H4 (cell line): ENCODE data around the gene EBF3. TPM values are rescaled to one million over a fixed set of nuclear protein-coding genes. Genes with fewer than 3 reads are reported as not detected.

Experiments
- DNase-seq: peaks from one replicate; pipeline ENCODE4 v3.0.0-alpha.2; 2015; ENCODE audit warnings: low spot score
- total RNA-seq: library from RNA; depleted of rRNA; stranded (reverse); fragments of >200 nt; shearing (Covaris generic); gene quantifications from 2 replicates; pipeline ENCODE4 v1.2.3, GENCODE V29; 2014

Gene EBF3
- total RNA-seq, 1 experiment from 2014 or later: 0.33 TPM

DNA sequence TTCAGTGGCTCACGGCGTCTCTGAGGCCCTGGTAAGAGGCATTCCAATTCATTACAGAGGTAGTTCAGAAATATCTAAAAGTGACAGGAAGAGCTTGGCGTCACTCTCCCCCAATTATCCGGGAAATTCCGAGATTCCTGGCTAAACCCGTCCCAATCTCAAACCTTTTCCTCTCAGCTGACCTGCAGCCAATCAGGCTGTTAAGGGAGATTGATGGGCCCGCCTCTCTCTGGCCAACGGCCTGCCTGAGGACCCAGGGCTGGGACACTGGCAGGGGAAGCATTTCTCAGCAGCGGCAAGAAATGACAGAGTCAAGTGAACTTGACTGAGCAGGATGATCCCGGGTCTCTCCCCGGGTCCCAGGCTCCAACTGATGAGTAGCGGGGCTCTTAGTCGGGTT lies 72.3 kb downstream of the EBF3 start:
- DNase-seq: no peak

DNA sequence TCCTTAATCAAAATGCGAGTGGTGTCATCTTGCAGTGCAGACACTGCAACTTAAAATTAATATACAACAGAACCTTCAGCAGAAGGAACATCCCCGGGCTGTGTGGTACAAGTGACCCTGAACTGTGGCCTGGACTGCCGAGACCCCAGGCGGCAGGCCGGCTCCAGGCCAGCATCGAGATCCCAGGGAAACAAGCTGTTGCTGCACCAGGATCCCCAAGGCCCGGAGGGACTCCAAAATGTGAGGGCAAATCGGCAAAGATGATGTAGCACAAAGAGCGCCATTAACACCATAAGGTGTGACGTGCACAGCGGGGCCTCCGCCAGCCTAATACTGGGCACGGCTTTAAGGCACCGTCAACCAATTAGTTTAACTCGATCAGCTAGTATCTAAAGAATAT lies 73.9 kb downstream of the EBF3 start:
- no peak for DNase-seq

DNA sequence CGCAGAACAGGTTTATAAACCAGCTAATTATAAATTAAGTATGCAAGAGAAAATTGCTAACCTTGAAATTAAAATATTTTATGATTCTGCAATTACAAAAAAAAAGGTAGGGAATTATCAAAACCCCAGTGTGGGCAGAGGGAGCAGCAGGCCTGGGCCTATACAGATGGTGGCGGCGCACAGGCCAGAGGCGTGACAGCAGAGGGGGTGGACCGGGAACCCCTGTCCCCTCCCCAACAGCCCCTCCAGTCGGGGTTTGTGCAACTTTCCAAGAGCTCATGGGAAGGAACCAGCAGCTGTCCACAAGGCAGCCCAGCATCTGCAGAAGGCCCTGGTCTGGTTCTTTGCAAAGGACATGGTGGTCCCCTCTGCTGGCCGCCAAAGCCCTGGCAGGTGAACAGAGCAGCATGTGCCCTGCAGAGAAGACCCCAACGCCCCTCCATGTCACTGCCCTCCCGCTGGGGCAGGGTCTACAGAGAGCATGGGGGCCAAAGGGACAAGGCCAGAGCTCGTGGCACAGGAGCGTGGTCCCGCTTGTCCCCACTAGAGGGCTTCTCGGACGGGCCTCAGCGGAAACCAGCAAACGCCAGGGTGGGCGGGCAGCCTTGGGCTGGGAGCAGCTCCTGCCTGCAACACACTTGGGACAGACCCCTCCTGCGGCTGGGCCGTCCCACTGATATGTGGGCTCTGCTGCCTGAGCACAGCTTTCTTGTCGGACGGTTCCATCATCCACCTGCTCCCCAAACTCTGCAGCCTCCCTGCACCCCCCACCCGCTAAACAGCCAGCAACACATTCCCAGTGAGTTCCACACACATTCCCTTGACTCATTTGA lies 75.1 kb downstream of the EBF3 start:
- no peak for DNase-seq

DNA sequence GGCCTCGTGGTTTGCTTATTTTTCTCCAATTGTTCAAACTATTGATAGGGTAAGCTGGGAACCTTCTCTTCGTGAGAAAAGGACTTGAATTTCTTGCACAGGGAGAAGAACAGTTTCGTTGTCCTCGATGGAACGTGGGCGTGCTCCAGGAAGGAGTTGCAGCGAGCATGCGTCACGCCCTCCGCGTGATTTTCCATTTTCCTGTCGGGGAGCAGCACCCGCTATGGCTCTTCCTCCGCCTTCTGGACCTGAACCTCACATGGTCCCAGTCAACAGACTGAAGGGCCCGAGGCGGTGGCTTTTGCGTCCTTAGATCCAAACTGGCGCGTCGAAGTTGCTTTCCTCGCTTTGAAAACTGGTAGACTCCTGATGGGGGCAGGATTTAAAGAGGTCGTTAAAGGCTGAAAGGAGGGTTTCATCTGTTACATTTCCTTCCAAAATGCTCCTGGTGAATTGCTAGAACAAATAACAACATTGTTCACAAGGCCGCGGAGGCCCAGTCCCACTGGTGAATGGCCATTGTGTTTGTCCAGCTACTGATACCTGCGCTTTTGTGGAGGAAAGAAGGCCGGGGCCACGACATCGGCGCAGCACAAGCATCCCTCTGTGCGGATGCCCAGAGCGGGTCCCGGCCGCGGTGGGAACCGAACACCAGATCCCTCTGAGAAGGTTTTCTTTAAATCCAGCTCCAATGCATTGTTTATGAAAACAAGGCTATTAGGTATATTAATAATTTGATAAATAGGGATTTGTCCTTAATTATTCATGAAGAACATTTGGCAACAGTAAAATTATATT lies 75.9 kb downstream of the EBF3 start:
- DNase-seq: no peak

DNA sequence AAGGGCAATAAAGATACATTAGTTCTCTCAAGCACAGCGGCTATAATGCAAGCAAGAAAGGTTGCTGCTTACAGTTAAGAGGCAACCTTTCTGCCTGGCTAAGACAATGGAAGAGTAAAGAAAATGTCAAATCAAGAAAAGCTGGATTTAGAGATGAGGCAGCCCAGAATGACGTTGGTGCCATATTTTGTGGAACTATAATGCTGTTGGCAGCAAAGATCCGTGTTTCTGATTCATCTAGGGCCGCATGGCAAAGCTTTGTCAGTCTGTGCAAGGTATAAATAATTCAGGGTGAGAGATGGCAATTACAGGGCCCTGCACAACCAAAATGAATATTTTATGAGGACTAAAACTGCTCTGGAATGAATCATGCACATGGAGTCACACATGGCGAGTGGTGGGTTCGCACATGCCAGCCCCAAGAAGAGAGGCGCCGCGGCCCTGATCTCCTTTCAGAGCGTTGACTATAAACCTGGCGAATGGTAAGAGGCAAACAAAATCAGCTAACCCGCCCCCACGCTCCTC lies 76.6 kb downstream of the EBF3 start:
- DNase-seq: no peak

DNA sequence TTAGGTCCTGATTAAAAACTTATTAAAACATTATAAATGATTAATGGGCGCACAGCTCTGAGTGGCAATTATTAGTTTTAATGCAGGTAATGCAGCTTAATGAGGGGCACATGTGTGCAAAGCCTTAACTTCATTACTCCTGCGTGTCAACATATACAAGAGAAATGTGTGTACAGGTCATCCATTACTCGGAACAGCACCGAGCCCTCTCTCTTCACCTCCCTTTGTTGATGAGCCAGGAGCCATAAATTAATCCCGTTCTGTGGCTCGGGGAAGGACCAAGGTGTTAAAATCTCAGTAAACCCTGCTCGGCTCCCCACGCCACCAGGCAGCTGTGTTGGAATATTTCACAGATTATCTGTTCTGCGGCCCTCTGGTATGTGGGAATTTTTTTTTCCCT lies 77.8 kb downstream of the EBF3 start:
- DNase-seq: no peak

DNA sequence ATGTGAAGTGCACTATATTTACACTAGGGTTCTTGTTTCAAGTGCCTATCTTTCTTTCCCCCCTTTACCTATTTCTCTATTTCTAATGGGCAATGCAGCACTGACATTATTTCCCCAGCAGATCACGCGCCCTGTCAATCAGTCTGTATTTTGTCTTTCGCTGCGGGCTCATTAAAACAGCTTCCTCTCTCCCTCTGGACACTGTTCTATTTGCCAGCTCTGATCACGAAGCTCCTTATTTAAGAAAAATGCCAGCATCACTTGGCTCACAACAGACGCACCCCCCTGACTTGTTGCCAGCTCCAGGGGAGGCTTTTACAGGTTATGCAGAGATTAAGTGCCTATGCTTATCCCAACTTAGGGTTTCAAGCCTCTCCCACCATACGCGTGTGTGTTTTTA lies 78.5 kb downstream of the EBF3 start:
- DNase-seq: no peak

DNA sequence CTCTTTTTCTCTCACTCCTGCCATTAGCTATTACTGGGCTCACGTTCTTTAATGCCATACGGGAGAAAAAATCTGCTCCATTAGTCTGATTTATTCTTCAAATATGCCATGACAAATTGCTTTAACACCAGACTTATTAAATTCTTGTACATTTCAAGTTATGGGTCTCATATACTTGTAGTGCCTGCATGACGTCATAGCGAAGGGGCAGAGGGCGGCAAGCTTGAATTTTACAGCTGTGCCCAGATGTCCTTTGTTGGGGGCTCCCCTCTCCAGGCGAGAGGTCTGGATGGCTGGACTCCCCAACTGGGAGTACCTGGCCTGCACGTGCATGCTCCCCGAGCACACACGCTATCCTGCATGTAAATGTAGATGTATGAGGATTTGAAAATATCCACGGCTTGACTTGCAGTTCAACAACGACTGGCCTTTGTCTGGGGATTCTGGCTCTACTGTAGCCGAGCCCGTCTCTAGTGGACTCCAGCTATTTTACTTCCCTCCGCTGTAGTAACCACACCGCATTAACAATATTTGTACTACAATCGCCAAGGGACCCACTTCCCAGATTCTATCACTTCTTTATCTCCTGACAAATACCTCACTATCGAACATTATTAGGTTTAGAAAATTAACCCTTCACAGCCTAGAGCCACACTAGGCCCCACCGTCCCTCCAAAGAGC lies 79.5 kb downstream of the EBF3 start:
- DNase-seq: no peak

DNA sequence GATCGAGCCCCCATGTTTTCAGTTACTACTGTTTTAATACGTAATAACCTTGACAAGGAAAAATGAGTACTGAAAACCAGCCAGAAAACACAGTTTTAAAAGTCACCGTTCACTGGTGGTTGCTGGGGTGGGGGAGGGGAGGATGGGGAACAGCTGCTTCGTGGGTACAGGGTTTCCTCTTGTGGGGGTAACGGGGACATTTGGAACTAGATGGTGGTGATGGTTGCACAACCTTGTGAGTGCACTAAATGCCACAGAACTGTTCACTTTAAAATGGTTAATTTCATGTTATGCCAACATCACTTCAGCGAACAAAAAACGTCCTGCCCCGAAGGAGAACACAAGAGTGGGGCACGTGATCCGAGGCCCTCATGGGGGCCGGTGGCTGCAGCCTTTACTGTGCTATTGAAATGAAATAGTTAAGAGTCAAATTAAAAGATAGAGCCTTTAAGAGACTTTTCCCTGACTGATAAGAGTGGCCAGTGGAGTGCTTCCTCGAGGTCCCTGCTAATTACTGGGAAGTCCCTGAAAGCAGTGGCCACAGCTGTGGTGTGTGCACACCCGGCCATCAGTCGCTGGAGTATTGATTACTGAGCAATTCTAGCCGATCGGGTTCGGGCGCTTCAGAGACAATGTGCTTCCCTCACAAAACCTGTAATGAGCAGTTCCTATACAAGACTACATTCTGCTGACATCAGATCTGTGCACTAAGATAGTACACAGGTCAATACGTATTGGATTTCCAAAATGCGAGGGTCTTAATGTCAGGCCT lies 80.3 kb downstream of the EBF3 start:
- no peak for DNase-seq

DNA sequence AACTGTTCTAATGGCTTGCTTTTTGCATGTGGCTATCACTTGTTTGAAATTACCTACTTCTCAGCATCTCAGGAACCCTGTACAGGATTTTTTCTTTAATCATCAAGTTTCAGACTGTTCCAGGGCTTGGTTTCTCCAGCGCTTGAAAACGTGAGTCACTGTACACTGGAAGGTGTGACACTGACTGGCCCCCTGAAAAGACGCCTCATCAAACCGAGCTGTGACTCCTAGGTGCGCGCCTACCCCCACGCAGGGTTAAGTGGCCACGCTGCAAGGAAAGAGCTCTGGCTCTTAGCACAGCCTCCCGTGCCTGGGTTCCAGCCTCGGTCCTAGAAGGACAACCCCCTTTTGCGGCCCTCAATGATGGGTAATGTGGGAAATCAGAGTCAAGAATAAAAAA lies 81.0 kb downstream of the EBF3 start:
- DNase-seq: no peak

DNA sequence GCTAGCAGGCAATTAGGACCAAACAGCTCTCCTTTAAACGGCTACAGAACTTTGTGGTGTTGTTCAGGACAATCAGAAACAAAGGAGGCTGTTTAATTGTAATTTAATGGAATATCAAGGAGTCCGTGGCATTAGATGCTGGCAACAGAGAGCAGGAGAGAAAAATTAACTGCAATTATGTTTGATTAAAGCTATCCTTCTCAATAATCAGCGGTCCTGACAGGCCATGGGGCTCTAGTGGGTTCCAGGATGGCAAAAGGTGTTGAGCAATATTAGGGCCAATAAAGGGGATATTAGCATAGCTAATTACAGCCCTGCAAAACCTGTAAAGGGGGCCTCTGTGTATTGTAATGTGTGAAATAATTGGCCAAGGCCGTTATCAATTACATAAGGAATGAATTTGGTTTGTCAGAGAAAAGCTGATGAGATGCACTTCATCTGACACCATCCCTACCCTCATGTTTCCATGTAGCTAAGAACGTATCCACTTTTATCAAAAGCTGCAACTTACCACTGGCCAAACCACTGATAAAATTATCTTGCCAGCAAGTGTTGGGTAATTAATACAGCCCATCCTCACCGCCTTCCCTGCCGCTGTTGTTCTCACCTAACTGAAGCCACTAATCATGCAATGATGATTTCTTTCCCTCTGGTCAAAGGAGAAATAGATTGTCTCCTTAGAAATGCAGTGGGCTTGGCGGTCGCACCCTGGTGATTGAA lies 81.6 kb downstream of the EBF3 start:
- DNase-seq: no peak

DNA sequence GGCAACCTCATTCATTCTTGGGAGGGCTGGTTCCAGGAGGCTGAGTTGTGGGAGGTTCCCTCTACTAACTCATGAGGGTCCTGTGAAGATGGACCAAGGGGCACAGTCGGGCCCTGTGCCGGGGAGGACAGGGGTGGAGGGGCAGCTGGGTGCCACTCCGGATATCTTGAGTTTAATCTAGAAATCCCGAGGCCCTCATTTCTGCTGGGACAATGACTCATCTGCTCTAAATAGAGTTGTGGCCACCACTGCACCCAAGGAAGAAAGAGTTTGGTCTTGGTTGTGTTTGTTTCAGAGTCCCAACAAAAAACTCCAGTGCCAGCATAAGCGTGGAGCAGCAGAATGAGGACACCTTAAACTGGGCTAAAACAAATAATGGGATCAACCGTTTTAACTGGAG lies 82.4 kb downstream of the EBF3 start:
- no peak for DNase-seq

DNA sequence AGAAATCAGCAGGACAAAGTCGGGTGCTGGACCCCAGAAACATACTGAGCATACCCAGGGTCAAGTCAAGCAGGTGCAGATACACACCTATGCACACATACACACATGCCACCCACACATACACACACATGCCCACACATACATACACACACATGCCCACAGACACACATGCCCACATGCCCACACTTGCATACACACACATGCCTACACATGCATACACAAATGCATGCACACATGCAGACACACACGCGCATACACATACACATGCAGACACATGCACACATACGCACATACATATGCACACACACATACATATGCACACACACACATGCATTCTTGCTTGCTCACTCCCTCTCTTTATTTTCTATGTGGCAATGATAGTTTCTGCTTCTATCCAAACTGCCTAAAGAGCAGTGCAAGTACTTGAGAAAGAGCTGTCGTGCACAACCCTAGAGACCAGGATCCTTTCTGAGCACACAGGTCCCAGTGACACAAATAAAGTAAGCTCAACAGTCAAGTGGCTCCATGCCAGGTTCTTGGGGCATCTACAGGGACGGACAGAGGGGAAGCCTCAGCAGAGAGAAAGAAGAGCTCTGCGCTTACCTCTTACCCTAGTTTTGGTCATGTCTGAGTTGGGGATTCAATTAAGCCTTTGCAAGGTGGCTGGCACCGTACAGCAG lies 83.7 kb downstream of the EBF3 start:
- DNase-seq: no peak

DNA sequence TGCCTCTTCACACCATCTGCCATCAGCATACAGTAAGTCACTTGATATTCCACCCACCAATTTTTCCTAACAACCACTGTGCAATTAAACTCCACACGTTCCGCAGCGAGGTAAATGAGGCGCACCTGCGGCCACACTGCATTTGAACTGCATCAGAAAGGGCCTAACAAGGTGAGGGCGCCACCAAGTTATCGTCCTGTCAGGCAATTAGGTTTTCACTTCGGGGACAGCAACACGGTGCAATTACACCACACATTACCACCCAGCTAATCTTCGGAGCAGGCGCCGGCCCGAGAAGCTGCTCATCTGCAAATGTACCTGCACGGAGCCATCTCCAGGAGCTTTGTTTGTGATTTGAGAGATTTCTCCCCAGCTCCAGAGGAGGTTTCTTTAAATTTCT lies 84.4 kb downstream of the EBF3 start:
- DNase-seq: no peak

DNA sequence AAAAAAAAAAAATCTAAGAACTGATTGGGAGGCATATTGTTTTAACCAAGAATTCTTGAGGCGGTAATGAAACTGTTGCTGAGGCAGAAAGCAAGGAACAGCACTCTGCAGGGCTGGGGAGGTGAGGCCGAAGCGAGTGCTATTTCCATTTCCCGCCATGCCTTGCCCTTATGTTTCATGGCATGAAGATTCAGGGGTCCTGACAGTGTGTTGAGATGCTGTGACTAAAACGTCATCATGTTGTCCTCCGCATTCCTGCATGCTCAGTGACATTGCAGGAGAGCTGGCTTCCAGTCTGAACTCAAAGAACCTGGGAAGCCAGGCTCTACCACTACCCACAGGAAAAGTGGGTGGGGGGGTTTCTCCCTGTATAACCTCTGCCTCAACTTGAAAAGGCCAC lies 85.2 kb downstream of the EBF3 start:
- no peak for DNase-seq

DNA sequence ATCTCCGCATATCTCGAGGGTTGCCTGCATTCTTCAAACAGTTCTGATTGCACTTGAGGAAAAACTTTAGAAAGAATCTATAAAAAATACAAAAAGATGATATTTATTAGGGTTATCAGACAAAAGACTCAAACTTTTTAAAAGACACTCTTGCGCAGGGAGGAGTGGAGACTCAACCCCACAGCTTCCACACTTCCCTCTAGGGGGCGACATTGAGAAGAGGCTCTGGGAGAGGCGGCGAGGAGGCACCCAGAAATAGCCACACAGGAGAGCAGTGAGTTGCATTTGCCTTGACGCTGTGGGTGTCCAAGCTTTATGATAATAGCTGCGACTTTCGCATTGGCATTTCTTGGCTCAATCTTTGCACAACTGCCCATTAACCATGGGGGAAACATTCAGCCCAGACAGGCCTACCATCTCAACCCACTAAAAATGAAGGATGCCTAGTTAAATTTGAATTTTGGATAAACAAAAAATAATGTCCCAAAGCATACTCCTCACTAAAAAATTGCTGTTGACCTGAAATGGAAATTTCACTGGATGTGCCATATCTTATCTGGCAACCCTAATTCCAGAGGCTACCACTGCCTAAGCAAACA lies 86.2 kb downstream of the EBF3 start:
- no peak for DNase-seq

DNA sequence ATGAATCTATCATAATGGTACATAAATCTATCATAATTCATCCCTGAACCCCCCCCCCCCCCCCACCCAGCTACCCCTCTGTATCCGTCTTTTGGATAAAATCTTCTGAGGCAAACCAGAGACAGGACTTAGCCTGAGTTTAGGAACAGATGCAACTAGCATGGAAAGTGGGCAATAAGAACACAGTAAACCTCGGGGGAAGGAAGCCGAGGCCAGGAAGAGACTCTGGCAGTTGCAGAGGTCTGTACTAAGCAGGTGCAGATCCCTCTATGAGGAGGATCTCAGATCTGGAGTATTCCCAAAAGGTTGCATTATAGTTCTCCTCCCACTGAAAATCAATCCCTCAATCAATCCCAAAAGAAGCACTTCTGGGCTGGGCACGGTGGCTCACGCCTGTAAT lies 87.2 kb downstream of the EBF3 start:
- no peak for DNase-seq

DNA sequence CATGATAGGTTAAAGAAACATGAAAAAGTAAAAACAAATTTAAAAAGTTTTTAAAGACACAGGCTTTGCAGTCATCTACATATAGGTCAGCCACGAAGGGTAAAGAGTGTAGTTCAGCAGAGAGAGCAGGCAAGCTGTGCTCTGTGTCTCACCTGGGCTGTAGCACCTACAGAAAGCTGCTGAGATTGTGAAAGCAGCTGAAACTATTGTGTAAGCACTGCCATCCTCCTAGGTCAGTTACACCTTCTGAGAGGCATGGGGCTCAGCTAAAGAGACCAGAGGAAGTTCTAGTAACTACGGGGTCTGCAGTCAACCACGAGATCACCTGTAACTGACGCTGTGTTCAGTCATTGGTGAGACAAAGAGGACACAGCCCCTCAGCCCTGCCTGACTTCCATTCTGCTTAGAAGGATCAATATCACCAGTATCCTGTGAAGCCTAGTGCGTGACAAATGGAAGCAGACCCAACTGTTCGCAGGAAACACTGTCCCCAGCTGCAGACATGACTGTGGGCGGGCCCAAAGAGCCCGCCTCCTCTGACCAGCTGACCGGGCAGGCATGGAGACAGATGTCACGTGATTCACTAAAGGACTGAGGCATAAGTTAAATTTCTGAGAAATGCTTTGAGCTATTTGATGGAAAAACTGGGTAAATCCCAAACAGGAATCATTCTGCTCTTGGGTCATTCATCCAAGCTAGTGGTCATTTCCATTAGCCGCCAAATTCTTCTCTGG lies 87.9 kb downstream of the EBF3 start:
- no peak for DNase-seq

DNA sequence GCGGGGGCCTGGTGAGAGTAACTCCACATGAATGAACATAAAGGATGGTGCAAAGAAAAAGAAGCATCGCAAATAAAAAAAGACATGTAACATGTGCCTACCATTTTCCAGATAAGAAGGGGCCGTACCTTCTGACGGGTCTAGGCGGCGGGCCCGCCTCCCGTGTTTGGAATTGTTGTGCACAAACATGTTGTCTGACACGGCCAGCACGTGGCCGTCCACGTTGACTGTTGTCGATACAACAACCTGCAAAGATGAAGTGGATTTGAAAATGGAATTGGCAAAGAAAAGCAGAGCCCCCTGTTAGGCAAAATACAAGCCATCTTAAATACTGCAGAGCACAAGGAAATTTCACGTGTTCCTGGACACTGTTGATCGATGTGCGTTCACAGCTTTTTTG lies 90.7 kb downstream of the EBF3 start:
- DNase-seq: no peak
